Loucy (cell line): ENCODE data around the gene C1QTNF12.

Source experiments
- H2AFZ ChIP-seq: fragments of 200-600 bp; sonication (generic); 2 replicates; pipeline ENCODE4 v1.6.0; 2016; ENCODE audit warnings: antibody characterized with exemption, mild to moderate bottlenecking, low read length, moderate library complexity
- H3F3A ChIP-seq: fragments of 200-600 bp; 2 replicates; pipeline ENCODE4 v1.6.0; 2016; ENCODE audit warnings: antibody characterized with exemption, low read depth, mild to moderate bottlenecking
- H3K27me3 ChIP-seq: fragments of 200-600 bp; sonication (generic); 2 replicates; pipeline ENCODE4 v1.6.1; 2014; ENCODE audit warnings: low read length, mild to moderate bottlenecking; ENCODE audit not compliant: insufficient read depth, poor library complexity, severe bottlenecking
- H3K36me3 ChIP-seq: fragments of 200-600 bp; sonication (generic); 2 replicates; pipeline ENCODE4 v1.6.1; 2016; ENCODE audit warnings: low read length; ENCODE audit not compliant: insufficient read depth
- H3K4me1 ChIP-seq: fragments of 200-600 bp; sonication (generic); 2 replicates; pipeline ENCODE4 v1.5.1; 2014; ENCODE audit warnings: low read length, mild to moderate bottlenecking; ENCODE audit not compliant: insufficient read depth, poor library complexity, severe bottlenecking
- H3K4me2 ChIP-seq: fragments of 200-600 bp; sonication (generic); 2 replicates; pipeline ENCODE4 v1.6.0; 2014; ENCODE audit warnings: antibody characterized with exemption, low read length, low read depth, mild to moderate bottlenecking; ENCODE audit not compliant: poor library complexity, severe bottlenecking
- H3K4me3 ChIP-seq: fragments of 200-600 bp; sonication (generic); 2 replicates; pipeline ENCODE4 v1.5.1; 2014; ENCODE audit warnings: low read length, mild to moderate bottlenecking, mixed read lengths; ENCODE audit not compliant: poor library complexity, severe bottlenecking
- H3K79me2 ChIP-seq: fragments of 200-600 bp; sonication (generic); 2 replicates; pipeline ENCODE4 v1.6.1; 2014; ENCODE audit warnings: low read length; ENCODE audit not compliant: insufficient read depth
- H3K9ac ChIP-seq: fragments of 200-600 bp; sonication (generic); 2 replicates; pipeline ENCODE4 v1.6.0; 2014; ENCODE audit warnings: mild to moderate bottlenecking, low read depth, low read length, moderate library complexity; ENCODE audit not compliant: poor library complexity, severe bottlenecking
- H3K9me2 ChIP-seq: fragments of 200-600 bp; sonication (generic); replicated peaks from 2 replicates; pipeline ENCODE4 v1.6.1; 2016; ENCODE audit warnings: low read depth, low read length, mixed read lengths
- H3K9me3 ChIP-seq: fragments of 200-600 bp; sonication (generic); 2 replicates; pipeline ENCODE4 v1.6.1; 2014; ENCODE audit warnings: mild to moderate bottlenecking, antibody characterized with exemption, low read length, low read depth; ENCODE audit not compliant: insufficient read depth
- H4K20me1 ChIP-seq: fragments of 200-600 bp; sonication (generic); 2 replicates; pipeline ENCODE4 v1.6.0; 2014; ENCODE audit warnings: antibody characterized with exemption, low read length, mild to moderate bottlenecking; ENCODE audit not compliant: insufficient read depth, poor library complexity, severe bottlenecking
- EZH2phosphoT487 ChIP-seq: fragments of 200-600 bp; IDR thresholded peaks from 2 replicates; pipeline ENCODE4 v1.6.1; 2018; ENCODE audit warnings: antibody characterized with exemption, mild to moderate bottlenecking, moderate library complexity, borderline replicate concordance
- TF ChIP-seq, protein P1 (sequence below): fragments of 200-600 bp; sonication (generic); conservative IDR thresholded peaks from 2 replicates; pipeline ENCODE4 v1.5.1; 2014; ENCODE audit warnings: mild to moderate bottlenecking, antibody characterized with exemption, low read length

The C1QTNF12 gene

DNA sequence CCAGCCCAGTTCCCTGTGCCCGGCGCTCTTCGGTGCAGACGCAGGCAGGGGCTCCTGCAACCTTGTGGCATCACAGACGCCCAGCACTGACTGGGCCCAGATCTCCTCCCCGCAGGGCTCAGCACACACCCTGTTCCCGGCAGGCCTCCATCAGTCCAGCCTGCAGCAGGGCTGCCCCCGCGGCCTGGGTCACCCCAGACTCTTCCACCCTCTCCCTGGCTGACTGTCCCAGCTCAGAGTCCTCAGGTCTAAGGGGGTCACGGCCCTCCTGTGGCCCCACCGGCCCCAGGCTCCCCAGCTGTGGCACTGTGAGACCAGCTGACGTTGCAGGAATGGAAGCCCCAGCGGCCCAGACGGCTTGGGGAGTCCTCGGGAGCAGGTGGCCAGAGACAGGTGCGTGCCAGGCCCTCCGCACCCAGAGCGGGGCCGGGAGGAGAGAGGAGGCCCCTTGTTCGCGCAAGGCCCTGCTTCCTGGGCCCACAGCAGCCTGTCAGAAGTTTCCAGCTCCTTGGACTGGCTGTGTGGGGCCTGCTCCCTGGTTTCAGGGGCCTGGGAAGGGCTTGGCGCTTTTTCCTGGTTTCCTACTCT lies 10.3 kb downstream of the C1QTNF12 start:
- Histone ChIP-seq H3K9ac (no peak overlapping the region), H3K36me3 (no peaks in the 10 kb centered on the region), H3K4me2 (no peak overlapping the region), H3F3A (no peaks in the 10 kb centered on the region), H3K79me2 (peaks cover 35% of the 10 kb centered on the region), H3K9me2 (no peaks in the 10 kb centered on the region), H2AFZ (no peak overlapping the region), H3K27me3 (no peaks in the 10 kb centered on the region), H3K4me3 (no peak overlapping the region), H3K9me3 (no peaks in the 10 kb centered on the region), H4K20me1 (peaks cover 3% of the 10 kb centered on the region), H3K4me1 (peaks cover 11% of the 10 kb centered on the region)
- no peak for TF ChIP-seq EZH2phosphoT487
- TF ChIP-seq, protein P1, sequence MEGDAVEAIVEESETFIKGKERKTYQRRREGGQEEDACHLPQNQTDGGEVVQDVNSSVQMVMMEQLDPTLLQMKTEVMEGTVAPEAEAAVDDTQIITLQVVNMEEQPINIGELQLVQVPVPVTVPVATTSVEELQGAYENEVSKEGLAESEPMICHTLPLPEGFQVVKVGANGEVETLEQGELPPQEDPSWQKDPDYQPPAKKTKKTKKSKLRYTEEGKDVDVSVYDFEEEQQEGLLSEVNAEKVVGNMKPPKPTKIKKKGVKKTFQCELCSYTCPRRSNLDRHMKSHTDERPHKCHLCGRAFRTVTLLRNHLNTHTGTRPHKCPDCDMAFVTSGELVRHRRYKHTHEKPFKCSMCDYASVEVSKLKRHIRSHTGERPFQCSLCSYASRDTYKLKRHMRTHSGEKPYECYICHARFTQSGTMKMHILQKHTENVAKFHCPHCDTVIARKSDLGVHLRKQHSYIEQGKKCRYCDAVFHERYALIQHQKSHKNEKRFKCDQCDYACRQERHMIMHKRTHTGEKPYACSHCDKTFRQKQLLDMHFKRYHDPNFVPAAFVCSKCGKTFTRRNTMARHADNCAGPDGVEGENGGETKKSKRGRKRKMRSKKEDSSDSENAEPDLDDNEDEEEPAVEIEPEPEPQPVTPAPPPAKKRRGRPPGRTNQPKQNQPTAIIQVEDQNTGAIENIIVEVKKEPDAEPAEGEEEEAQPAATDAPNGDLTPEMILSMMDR, result no peak

- Histone ChIP-seq H3K9ac (no peak overlapping the region), H4K20me1 (peaks cover 3% of the 10 kb centered on the region), H3K79me2 (peaks cover 46% of the 10 kb centered on the region), H3K27me3 (no peaks in the 10 kb centered on the region), H3K4me3 (no peak overlapping the region), H3K9me3 (no peaks in the 10 kb centered on the region), H3K36me3 (no peaks in the 10 kb centered on the region), H2AFZ (no peak overlapping the region), H3F3A (no peaks in the 10 kb centered on the region), H3K4me2 (peak overlapping the region; percentile 87), H3K4me1 (peaks cover 12% of the 10 kb centered on the region), H3K9me2 (no peaks in the 10 kb centered on the region)
- TF ChIP-seq, protein P1, result no peak
- TF ChIP-seq EZH2phosphoT487, result no peak
Observed at GRCh38 chr1:1235016-1235744, 11.3 kb downstream of the C1QTNF12 start.

DNA sequence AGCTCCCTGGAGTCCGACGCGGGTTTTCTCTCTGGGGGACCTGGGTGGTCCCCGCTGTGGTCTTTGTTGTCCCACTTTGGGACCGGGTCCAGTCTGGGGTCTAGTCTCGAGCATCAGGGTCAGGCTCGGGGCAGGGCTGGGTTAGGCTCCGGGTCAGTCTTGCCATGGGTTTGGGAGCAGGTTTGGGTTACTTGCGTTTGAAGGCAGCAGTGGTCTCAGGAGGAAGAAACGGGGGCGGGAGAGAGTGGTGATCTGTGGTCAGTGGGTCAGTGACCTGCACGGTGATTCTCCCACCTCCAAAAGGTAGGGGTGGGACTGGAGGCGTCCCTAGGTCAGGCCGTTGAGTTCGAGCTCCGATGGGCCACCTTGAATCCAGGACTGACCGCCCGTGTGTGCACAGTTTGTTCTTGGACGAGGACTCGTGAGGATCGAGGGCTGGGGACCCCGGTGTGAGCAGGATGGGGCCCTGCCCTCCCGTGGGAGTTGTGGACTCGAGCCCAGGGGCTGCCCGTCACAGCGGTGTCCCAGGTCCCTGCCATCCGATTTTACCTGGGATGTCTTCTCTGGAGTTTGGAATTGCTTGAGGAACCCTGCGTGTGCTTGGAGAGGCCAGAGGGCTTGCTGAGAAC lies 12.2 kb downstream of the C1QTNF12 start:
- H3K9me3 ChIP-seq, result no peaks in the 10 kb centered on the region
- H3F3A ChIP-seq, result no peaks in the 10 kb centered on the region
- no peaks in the 10 kb centered on the region for H3K36me3 ChIP-seq
- peak overlapping the region; percentile 72 for H3K4me3 ChIP-seq
- TF ChIP-seq EZH2phosphoT487, result no peak
- TF ChIP-seq, protein P1, result no peak
- no peak overlapping the region for H2AFZ ChIP-seq
- no peaks in the 10 kb centered on the region for H3K27me3 ChIP-seq
- H3K4me1 ChIP-seq, result peaks cover 18% of the 10 kb centered on the region
- peaks cover 5% of the 10 kb centered on the region for H4K20me1 ChIP-seq
- peaks cover 55% of the 10 kb centered on the region for H3K79me2 ChIP-seq
- peak overlapping the region; percentile 87 for H3K4me2 ChIP-seq
- no peaks in the 10 kb centered on the region for H3K9me2 ChIP-seq
- peak overlapping the region; percentile 66 for H3K9ac ChIP-seq
